HepG2 (cell line): ENCODE results near the gene RDH11. TPM values are rescaled to one million over a fixed set of nuclear protein-coding genes. Genes with fewer than 3 reads are reported as not detected.

Experiments
- DMAP1 ChIP-seq: IDR thresholded peaks from 2 replicates; pipeline ENCODE4 v1.6.1; 2016
- FOXC1 ChIP-seq: sonication (generic); formaldehyde crosslinking; IDR thresholded peaks from 2 replicates; pipeline ENCODE4 v1.8.0; 2022; ENCODE audit warnings: mild to moderate bottlenecking, missing genetic modification reagents, borderline replicate concordance
- IRF2 ChIP-seq: IDR thresholded peaks from 2 replicates; pipeline ENCODE4 v1.6.1; 2018; ENCODE audit warnings: missing genetic modification reagents, missing compliant biosample characterization
- KDM5A ChIP-seq: fragments of 200-600 bp; sonication (generic); IDR thresholded peaks from 2 replicates; pipeline ENCODE4 v1.7.0; 2018; ENCODE audit warnings: antibody characterized with exemption, mild to moderate bottlenecking, low read length, borderline replicate concordance
- KMT2B ChIP-seq: IDR thresholded peaks from 2 replicates; pipeline ENCODE4 v1.6.1; 2016; ENCODE audit warnings: missing genetic modification reagents, missing compliant biosample characterization
- ZC3H13 ChIP-seq: sonication (generic); formaldehyde crosslinking; IDR thresholded peaks from 2 replicates; pipeline ENCODE4 v1.8.1; 2023; ENCODE audit warnings: mild to moderate bottlenecking, missing genetic modification reagents, moderate library complexity
- ZFP82 ChIP-seq: sonication (generic); formaldehyde crosslinking; IDR thresholded peaks from 2 replicates; pipeline ENCODE4 v1.5.1; 2020; ENCODE audit warnings: mild to moderate bottlenecking, missing genetic modification reagents, borderline replicate concordance
- ZNF136 ChIP-seq: sonication (generic); formaldehyde crosslinking; IDR thresholded peaks from 2 replicates; pipeline ENCODE4 v1.8.1; 2022; ENCODE audit warnings: low read depth, mild to moderate bottlenecking, moderate library complexity, missing genetic modification reagents
- ZNF143 ChIP-seq: sonication (generic); formaldehyde crosslinking; IDR thresholded peaks from 2 replicates; pipeline ENCODE4 v1.4.0; 2020; ENCODE audit warnings: missing genetic modification reagents
- ZNF253 ChIP-seq: sonication (generic); formaldehyde crosslinking; IDR thresholded peaks from 2 replicates; pipeline ENCODE4 v1.8.0; 2022; ENCODE audit warnings: mild to moderate bottlenecking, missing genetic modification reagents, borderline replicate concordance
- ZNF546 ChIP-seq: sonication (generic); formaldehyde crosslinking; conservative IDR thresholded peaks from 2 replicates; pipeline ENCODE4 v1.8.1; 2023; ENCODE audit warnings: mild to moderate bottlenecking, missing genetic modification reagents
- ZNF564 ChIP-seq: sonication (generic); formaldehyde crosslinking; IDR thresholded peaks from 2 replicates; pipeline ENCODE4 v1.8.1; 2023; ENCODE audit warnings: mild to moderate bottlenecking, missing genetic modification reagents
- ZNF570 ChIP-seq: sonication (generic); formaldehyde crosslinking; IDR thresholded peaks from 2 replicates; pipeline ENCODE4 v1.4.0; 2020; ENCODE audit warnings: mild to moderate bottlenecking, missing genetic modification reagents, borderline replicate concordance
- ZNF816 ChIP-seq: sonication (generic); formaldehyde crosslinking; IDR thresholded peaks from 2 replicates; pipeline ENCODE4 v1.8.0; 2022; ENCODE audit warnings: missing genetic modification reagents, mild to moderate bottlenecking, borderline replicate concordance
- polyA plus RNA-seq, 8 experiments: library from polyadenylated mRNA; depleted of rRNA in 3 of 8; stranded (reverse) in 7 of 8; unstranded in 1 of 8; fragments of >200 nt; fragmentation: Illumina TruSeq in 4 of 8; extraction: Trizol in 4 of 8; gene quantifications; 2 replicates each; pipeline versions ENCODE4 v1.2.1 to v1.2.3, GENCODE V29; 2011 to 2016; ENCODE audit warnings: low read depth in 4 of 8, missing spikeins in 1 of 8, mixed read lengths in 1 of 8; ENCODE audit not compliant: insufficient read depth in 1 of 8
- total RNA-seq, 5 experiments: library from RNA; depleted of rRNA; stranded (reverse); fragments of >200 nt; fragmentation: Illumina TruSeq; extraction: Trizol; gene quantifications; 2 replicates each; pipeline ENCODE4 v1.2.3, GENCODE V29; 2016; ENCODE audit warnings: low read depth in 1 of 5
- TF ChIP-seq, protein P1 (sequence below), 2 experiments: sonication (generic) in 1 of 2; formaldehyde crosslinking in 1 of 2; IDR thresholded peaks; 2 replicates each; pipeline versions ENCODE4 v1.4.0 to v1.6.1; 2016 to 2020; ENCODE audit warnings: borderline replicate concordance in 1 of 2, low read depth in 1 of 2, mild to moderate bottlenecking in 1 of 2, missing genetic modification reagents in 1 of 2
- TF ChIP-seq, protein P2 (sequence below): sonication (generic); formaldehyde crosslinking; IDR thresholded peaks from 2 replicates; pipeline ENCODE4 v1.4.0; 2020; ENCODE audit warnings: missing genetic modification reagents, borderline replicate concordance
- TF ChIP-seq, protein P3 (sequence below): sonication (generic); formaldehyde crosslinking; IDR thresholded peaks from 2 replicates; pipeline ENCODE4 v1.9.0; 2021; ENCODE audit warnings: missing genetic modification reagents, mild to moderate bottlenecking, borderline replicate concordance

Gene RDH11
- total and polyA plus RNA-seq, 2 of the 13 experiments (the other 11 are each of a cell fraction or from before 2014, with no cell fraction given): 106 to 131 TPM

DNA sequence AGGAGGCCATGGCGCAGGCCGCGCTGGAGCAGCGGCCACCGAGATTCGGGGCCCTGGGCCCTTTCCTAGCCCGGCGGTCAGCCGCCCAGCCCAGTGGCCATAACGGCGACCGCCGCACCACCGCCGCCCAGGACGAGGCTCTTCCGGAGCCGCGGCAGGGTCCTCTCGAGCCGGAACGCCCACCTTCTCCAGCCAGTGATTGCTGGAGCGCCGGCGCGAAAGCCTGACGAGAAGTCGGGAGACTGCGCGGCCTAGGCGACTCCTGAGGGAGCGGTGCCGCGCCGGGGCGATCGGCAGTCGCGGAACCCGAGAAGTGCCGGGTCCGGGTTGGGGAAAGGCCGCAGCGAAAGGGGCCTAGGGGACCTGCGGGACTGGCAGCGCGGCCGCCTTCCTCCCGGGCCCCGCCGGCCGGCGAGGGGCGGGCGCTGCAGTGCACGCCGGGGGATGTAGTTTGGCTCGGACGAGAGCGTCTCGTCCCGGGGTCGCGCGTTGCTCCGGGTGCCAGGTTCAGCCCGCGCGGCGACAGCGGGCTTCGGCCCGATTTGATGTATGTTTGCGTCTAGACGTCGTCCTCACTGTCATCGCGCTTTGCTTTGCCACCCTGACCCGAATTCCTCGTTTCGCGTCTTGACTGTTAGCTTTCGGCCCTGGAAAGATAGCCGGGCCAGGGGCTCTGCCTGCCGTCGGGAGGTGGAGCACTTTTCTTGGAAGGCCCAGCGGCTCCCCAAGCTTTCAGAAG is 20.9 kb downstream of the RDH11 start, which contains the start of gene VTI1B (continued):
- TF ChIP-seq, protein P1, sequence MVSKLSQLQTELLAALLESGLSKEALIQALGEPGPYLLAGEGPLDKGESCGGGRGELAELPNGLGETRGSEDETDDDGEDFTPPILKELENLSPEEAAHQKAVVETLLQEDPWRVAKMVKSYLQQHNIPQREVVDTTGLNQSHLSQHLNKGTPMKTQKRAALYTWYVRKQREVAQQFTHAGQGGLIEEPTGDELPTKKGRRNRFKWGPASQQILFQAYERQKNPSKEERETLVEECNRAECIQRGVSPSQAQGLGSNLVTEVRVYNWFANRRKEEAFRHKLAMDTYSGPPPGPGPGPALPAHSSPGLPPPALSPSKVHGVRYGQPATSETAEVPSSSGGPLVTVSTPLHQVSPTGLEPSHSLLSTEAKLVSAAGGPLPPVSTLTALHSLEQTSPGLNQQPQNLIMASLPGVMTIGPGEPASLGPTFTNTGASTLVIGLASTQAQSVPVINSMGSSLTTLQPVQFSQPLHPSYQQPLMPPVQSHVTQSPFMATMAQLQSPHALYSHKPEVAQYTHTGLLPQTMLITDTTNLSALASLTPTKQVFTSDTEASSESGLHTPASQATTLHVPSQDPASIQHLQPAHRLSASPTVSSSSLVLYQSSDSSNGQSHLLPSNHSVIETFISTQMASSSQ (IDR thresholded peaks at IDR 0.05; ENCODE audit: low read depth): no peak
- TF ChIP-seq, protein P1 (CRISPR knock-in tag; IDR thresholded peaks at IDR 0.05; ENCODE audit: borderline replicate concordance): peak; percentile 66; the same call in 1 of the 2 replicates
- peak; percentile 83; the same call in 1 of the 2 replicates for TF ChIP-seq FOXC1 (CRISPR knock-in tag)
- 0 out of 2 replicates have a peak, but pooled peaks have one; percentile 74 for TF ChIP-seq ZNF136 (CRISPR knock-in tag)
- TF ChIP-seq, protein P2, sequence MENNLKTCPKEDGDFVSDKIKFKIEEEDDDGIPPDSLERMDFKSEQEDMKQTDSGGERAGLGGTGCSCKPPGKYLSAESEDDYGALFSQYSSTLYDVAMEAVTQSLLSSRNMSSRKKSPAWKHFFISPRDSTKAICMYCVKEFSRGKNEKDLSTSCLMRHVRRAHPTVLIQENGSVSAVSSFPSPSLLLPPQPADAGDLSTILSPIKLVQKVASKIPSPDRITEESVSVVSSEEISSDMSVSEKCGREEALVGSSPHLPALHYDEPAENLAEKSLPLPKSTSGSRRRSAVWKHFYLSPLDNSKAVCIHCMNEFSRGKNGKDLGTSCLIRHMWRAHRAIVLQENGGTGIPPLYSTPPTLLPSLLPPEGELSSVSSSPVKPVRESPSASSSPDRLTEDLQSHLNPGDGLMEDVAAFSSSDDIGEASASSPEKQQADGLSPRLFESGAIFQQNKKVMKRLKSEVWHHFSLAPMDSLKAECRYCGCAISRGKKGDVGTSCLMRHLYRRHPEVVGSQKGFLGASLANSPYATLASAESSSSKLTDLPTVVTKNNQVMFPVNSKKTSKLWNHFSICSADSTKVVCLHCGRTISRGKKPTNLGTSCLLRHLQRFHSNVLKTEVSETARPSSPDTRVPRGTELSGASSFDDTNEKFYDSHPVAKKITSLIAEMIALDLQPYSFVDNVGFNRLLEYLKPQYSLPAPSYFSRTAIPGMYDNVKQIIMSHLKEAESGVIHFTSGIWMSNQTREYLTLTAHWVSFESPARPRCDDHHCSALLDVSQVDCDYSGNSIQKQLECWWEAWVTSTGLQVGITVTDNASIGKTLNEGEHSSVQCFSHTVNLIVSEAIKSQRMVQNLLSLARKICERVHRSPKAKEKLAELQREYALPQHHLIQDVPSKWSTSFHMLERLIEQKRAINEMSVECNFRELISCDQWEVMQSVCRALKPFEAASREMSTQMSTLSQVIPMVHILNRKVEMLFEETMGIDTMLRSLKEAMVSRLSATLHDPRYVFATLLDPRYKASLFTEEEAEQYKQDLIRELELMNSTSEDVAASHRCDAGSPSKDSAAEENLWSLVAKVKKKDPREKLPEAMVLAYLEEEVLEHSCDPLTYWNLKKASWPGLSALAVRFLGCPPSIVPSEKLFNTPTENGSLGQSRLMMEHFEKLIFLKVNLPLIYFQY (CRISPR knock-in tag): no peak
- TF ChIP-seq DMAP1 (CRISPR knock-in tag): peak; percentile 72
- TF ChIP-seq, protein P3, sequence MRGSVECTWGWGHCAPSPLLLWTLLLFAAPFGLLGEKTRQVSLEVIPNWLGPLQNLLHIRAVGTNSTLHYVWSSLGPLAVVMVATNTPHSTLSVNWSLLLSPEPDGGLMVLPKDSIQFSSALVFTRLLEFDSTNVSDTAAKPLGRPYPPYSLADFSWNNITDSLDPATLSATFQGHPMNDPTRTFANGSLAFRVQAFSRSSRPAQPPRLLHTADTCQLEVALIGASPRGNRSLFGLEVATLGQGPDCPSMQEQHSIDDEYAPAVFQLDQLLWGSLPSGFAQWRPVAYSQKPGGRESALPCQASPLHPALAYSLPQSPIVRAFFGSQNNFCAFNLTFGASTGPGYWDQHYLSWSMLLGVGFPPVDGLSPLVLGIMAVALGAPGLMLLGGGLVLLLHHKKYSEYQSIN (CRISPR knock-in tag): no peak
- TF ChIP-seq KDM5A: peak; percentile 78; the same call in 1 of the 2 replicates
- TF ChIP-seq ZNF253 (CRISPR knock-in tag): no peak
- peak; percentile 56; the same call in 1 of the 2 replicates for TF ChIP-seq ZNF564
- TF ChIP-seq IRF2 (CRISPR knock-in tag): no peak
- TF ChIP-seq ZFP82 (CRISPR knock-in tag): peak; percentile 89; the same call in 1 of the 2 replicates
- peak; percentile 81 for TF ChIP-seq KMT2B (CRISPR knock-in tag)
- TF ChIP-seq ZNF816 (CRISPR knock-in tag): peak; percentile 30; the same call in 1 of the 2 replicates
- TF ChIP-seq ZC3H13 (CRISPR knock-in tag): peak; percentile 44; the same call in 1 of the 2 replicates
- TF ChIP-seq ZNF143: peak; percentile 98
- 0 out of 2 replicates have a peak, but pooled peaks have one; percentile 63 for TF ChIP-seq ZNF546 (CRISPR knock-in tag)
- no peak for TF ChIP-seq ZNF570
